BLaER1 treated with 17β-estradiol and CSF1 and Interleukin-3, amounts not matched to agents 10 nM and 100 nM (cell line): ENCODE measurements around the gene CAMK1.

ENCODE experiments used
- H3K27ac ChIP-seq, 11 experiments: shearing (Covaris generic); formaldehyde crosslinking; 2 replicates each; pipeline ENCODE4 v1.8.1; 2022
- H3K27me3 ChIP-seq, 11 experiments: shearing (Covaris generic); formaldehyde crosslinking; 2 replicates each; pipeline ENCODE4 v1.8.1; 2022
- H3K36me3 ChIP-seq, 11 experiments: shearing (Covaris generic); formaldehyde crosslinking; 2 replicates each; pipeline ENCODE4 v1.8.1; 2022
- H3K4me1 ChIP-seq, 10 experiments: shearing (Covaris generic); formaldehyde crosslinking; 2 replicates each; pipeline ENCODE4 v1.8.1; 2022
- H3K4me2 ChIP-seq, 11 experiments: shearing (Covaris generic); formaldehyde crosslinking; 2 replicates each; pipeline ENCODE4 v1.8.1; 2022
- H3K4me3 ChIP-seq, 10 experiments: shearing (Covaris generic); formaldehyde crosslinking; 2 replicates each; pipeline ENCODE4 v1.8.1; 2022
- H3K9ac ChIP-seq, 11 experiments: shearing (Covaris generic); formaldehyde crosslinking; 2 replicates each; pipeline ENCODE4 v1.8.1; 2022
- H3K9me3 ChIP-seq, 11 experiments: shearing (Covaris generic); formaldehyde crosslinking; replicated peaks in 1 of 11; 2 replicates each; pipeline ENCODE4 v1.8.1; 2022
- H4K20me1 ChIP-seq, 11 experiments: shearing (Covaris generic); formaldehyde crosslinking; 2 replicates each; pipeline ENCODE4 v1.8.1; 2022
- Cebpa-rat ChIP-seq, 11 experiments: shearing (Covaris generic); IDR thresholded peaks; 2 replicates each; pipeline ENCODE4 v1.8.1; 2022

Gene CAMK1

DNA sequence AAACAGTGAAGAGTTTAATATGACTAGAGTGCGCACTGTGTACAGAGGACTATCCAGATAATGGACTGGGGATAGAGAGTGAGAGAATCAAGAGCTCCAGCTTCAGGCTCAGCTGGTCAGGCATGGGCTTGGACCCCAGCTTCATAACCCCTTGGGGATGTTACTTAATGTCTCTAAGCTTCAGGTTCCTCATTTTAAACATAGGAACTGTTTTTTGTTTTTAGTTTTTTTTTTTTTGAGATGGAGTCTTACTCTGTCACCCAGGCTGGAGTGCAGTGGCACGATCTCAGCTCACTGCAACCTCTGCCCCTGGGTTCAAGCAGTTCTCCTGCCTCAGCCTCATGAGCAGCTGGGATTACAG lies 48.1 kb downstream of the CAMK1 start:
- peak overlapping the region in 7 of 11 experiments; percentile 0 to 40 (median 30); a peak in 6 of 22 replicates for H3K9ac ChIP-seq
- no peak for TF ChIP-seq Cebpa-rat (IDR thresholded peaks at IDR 0.05)

DNA sequence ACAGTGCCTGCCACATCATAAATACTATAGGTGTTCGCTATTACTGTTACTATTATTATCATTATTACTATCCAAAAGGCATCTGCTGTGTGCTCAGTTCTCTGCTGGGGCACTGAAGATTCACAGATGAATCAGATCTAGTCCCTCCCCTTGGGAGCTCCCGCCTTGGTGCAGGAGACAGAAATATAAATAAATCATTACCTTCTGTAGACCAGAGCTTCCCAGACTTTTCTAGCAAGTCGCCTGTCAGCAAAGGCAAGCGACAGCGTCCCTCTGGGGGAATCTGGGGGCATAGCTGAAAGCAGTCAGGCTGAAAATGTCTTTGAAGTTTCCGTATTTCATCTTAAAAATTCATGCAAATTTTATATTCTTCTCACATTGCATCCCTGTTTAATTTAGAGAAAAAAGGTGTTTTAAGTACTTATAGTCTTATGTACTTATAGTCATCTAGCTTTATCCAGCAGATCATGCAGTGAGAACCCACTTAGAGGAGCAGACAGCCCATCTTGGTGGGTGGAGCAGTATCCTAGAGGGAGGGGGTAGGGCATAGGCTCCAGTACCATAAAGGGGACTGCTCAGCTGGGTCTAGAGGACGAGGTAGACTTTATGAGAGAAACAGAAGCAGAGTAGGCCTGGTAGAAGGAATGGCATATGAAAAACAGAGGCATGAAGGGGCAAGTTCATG lies 48.6 kb downstream of the CAMK1 start:
- Histone ChIP-seq H3K4me3 (no peak overlapping the region), H3K27ac (peak overlapping the region in 9 of 11 experiments; percentile 9 to 61 (median 42); a peak in 15 of 22 replicates), H3K27me3 (no peaks in the 10 kb centered on the region; a peak in 1 of 22 replicates), H4K20me1 (no peaks in the 10 kb centered on the region), H3K4me1 (peaks cover 20 to 33% (median 27%) of the 10 kb centered on the region in 10 experiments), H3K9ac (peak overlapping the region in 9 of 11 experiments; percentile 0 to 40 (median 29); a peak in 8 of 22 replicates), H3K4me2 (peak overlapping the region; percentile 54 to 75 (median 67)), H3K36me3 (no peaks in the 10 kb centered on the region), H3K9me3 (no peaks in the 10 kb centered on the region)
- no peak for TF ChIP-seq Cebpa-rat (IDR thresholded peaks at IDR 0.05)

More for the DNA sequence above, 48.1 kb downstream of the CAMK1 start:
- H4K20me1 ChIP-seq: no peaks in the 10 kb centered on the region
- H3K27ac ChIP-seq: peak overlapping the region in 9 of 11 experiments; percentile 9 to 61 (median 42); a peak in 15 of 22 replicates
- peaks cover 25 to 34% (median 32%) of the 10 kb centered on the region in 10 experiments for H3K4me1 ChIP-seq
- no peaks in the 10 kb centered on the region for H3K27me3 ChIP-seq
- no peaks in the 10 kb centered on the region for H3K36me3 ChIP-seq
- no peak overlapping the region for H3K4me3 ChIP-seq
- peak overlapping the region; percentile 54 to 75 (median 67) for H3K4me2 ChIP-seq
- no peaks in the 10 kb centered on the region for H3K9me3 ChIP-seq

DNA sequence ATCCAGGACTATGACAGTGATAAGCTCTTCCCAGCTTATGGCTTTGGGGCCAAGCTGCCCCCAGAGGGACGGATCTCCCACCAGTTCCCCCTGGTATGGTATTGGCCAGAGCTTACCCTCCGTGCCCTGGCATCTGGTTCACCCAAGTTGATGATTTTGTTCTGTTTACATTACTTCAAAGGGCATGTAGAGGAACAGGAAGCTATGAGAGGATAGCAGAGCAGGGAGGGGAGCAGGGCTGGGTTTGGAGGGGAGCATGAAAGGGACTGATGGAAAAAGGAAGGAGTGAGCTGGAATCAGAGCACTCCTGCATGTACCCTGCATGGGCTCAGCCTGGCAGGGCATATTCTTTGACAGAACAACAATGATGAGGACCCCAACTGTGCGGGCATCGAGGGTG lies 51.6 kb downstream of the CAMK1 start:
- Histone ChIP-seq H3K27ac (no peak overlapping the region), H3K9ac (no peak overlapping the region), H3K36me3 (no peaks in the 10 kb centered on the region), H4K20me1 (no peaks in the 10 kb centered on the region), H3K4me1 (peaks cover 19 to 48% (median 29%) of the 10 kb centered on the region in 10 experiments), H3K9me3 (no peaks in the 10 kb centered on the region), H3K4me2 (0 out of 22 replicates have a peak overlapping the region, but pooled peaks of 3 of the 11 experiments have one; percentile 1 to 17 (median 9)), H3K27me3 (peaks cover 0 to 8% (median 0%) of the 10 kb centered on the region in 11 experiments; a peak in 3 of 22 replicates), H3K4me3 (no peak overlapping the region)
- no peak for TF ChIP-seq Cebpa-rat (IDR thresholded peaks at IDR 0.05)

DNA sequence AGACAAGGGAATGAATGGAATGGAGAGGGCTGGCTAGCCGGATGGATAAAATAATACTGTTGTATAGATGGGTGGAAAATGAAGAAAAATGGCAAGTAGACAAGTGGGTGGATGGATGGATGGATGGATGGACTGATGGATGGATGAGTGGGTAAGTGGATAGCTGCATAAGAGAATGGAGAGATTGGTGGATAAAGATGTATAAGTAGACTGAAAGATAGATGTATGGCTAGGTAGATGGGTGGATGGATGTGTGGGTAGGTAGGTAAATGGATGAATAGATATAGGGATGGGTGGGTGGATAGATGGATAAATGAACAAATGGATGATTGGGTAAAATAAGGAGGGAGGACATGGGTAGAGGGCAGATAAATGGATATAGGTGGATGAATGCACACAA lies 52.2 kb downstream of the CAMK1 start:
- H4K20me1 ChIP-seq: no peaks in the 10 kb centered on the region
- peaks cover 0 to 8% (median 0%) of the 10 kb centered on the region in 11 experiments; a peak in 3 of 22 replicates for H3K27me3 ChIP-seq
- H3K9me3 ChIP-seq: no peaks in the 10 kb centered on the region
- H3K4me3 ChIP-seq: no peak overlapping the region
- no peaks in the 10 kb centered on the region for H3K36me3 ChIP-seq
- no peak overlapping the region for H3K9ac ChIP-seq
- H3K4me2 ChIP-seq: 0 out of 22 replicates have a peak overlapping the region, but pooled peaks of 1 of the 11 experiments have one; percentile 1
- no peak overlapping the region for H3K27ac ChIP-seq
- H3K4me1 ChIP-seq: peaks cover 19 to 48% (median 27%) of the 10 kb centered on the region in 10 experiments
- TF ChIP-seq Cebpa-rat (IDR thresholded peaks at IDR 0.05): no peak

DNA sequence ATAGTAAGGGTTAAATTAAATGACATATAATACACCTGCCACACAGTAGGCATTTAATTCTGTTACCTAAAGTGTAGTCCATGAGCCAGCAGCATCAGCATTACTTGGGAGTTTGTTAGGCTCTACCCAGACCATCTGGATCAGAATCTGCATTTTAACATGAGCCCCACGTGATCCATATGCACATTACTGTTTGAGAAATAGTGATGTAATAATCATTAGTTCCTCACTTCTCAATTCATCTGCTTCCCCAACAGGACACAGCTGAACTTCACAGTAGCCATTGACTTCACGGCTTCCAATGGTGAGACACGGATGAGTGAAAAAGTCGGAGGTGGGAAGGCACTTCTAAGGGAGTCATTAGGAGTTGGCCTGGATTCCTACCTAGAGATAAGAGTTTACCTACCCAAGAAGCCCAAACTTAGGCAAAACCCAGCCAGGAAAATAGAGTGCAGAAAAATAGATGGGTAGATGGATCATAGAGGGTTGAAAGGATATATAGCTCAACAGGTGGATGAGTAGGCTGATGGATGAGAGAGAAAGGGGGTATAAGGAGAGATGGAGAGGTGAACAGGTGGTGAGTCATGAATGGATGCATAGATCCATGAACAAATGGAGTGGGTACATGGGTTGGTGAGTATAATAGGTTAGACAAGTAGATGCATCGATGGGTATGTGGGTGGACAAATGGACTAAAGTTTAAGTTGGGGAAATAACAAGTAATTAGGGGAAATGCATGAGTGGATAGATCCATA lies 52.8 kb downstream of the CAMK1 start:
- H3K27me3 ChIP-seq: peaks cover 0 to 8% (median 0%) of the 10 kb centered on the region in 11 experiments; a peak in 3 of 22 replicates
- H3K4me2 ChIP-seq: peak overlapping the region in 2 of 11 experiments; percentile 5 to 79; a peak in 2 of 22 replicates
- H3K4me1 ChIP-seq: peaks cover 15 to 43% (median 25%) of the 10 kb centered on the region in 10 experiments
- no peaks in the 10 kb centered on the region for H3K9me3 ChIP-seq
- no peak overlapping the region for H3K4me3 ChIP-seq
- no peak for TF ChIP-seq Cebpa-rat (IDR thresholded peaks at IDR 0.05)
- no peaks in the 10 kb centered on the region for H3K36me3 ChIP-seq
- no peak overlapping the region for H3K9ac ChIP-seq
- H4K20me1 ChIP-seq: no peaks in the 10 kb centered on the region
- H3K27ac ChIP-seq: no peak overlapping the region

DNA sequence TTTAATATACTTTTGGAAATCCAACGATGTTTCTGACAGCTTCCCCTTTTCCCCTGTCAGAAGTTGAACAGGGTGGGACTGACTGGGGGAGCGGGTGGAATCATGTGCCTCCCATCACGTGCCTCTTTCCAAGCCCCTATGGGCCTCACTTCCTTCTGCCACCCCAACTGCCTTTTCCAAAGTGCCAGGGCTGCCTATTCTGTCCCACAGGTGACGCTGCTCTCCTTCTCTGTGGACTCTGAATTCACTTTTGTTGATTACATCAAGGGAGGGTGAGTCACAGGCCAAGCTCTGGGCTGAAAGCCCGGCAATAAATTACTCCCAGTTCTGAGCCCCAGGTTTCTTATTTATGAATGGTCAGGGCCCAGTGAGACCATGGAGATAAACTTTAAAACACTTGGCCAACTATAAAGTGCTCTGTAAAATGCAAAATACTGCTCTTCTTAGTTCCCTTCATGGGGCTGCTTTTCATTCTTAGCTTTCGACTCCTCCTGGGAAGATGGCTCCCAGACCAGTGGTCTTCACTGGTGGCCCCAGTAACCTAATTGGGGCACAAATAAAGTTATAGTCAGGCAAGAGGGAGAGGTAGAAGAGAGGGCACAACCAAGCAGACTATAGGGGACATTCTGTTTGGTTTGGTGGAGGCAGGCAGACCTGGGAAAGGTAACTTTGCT lies 53.8 kb downstream of the CAMK1 start:
- H3K27me3 ChIP-seq: peaks cover 0 to 8% (median 0%) of the 10 kb centered on the region in 11 experiments; a peak in 3 of 22 replicates
- peaks cover 4 to 33% (median 14%) of the 10 kb centered on the region in 10 experiments for H3K4me1 ChIP-seq
- H4K20me1 ChIP-seq: no peaks in the 10 kb centered on the region
- H3K4me3 ChIP-seq: no peak overlapping the region
- H3K9me3 ChIP-seq: no peaks in the 10 kb centered on the region
- TF ChIP-seq Cebpa-rat (IDR thresholded peaks at IDR 0.05): no peak
- peak overlapping the region in 2 of 11 experiments; percentile 11 to 34; a peak in 2 of 22 replicates for H3K27ac ChIP-seq
- H3K9ac ChIP-seq: no peak overlapping the region
- peak overlapping the region in 6 of 11 experiments; percentile 5 to 79 (median 38); a peak in 8 of 22 replicates for H3K4me2 ChIP-seq
- H3K36me3 ChIP-seq: no peaks in the 10 kb centered on the region

DNA sequence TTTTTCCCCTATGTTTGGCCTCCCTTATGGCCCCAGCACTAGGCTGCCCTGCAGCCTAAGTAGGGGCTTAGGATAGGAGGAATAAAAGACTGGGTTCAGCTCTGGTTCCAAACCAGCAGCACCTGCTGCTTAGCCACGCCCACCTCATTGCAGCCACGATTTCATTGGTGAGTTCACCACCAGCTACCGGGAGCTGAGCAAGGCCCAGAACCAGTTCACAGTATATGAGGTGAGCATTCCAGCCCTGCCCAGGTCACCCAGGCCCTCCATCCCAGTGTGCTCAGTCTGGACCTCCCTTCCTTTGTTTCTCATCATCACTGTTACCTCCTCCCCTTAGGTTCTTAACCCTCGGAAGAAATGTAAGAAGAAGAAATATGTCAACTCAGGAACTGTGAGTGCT lies 54.6 kb downstream of the CAMK1 start:
- Histone ChIP-seq H3K4me3 (no peak overlapping the region), H3K4me1 (peaks cover 0 to 26% (median 6%) of the 10 kb centered on the region in 10 experiments; a peak in 16 of 20 replicates), H3K9ac (no peak overlapping the region; a peak in 1 of 22 replicates), H3K4me2 (peak overlapping the region in 6 of 11 experiments; percentile 5 to 79 (median 38); a peak in 10 of 22 replicates), H3K9me3 (no peaks in the 10 kb centered on the region), H3K36me3 (no peaks in the 10 kb centered on the region), H3K27ac (peak overlapping the region in 1 of 11 experiments; percentile 34; a peak in 1 of 22 replicates), H4K20me1 (no peaks in the 10 kb centered on the region), H3K27me3 (peaks cover 0 to 8% (median 0%) of the 10 kb centered on the region in 11 experiments; a peak in 3 of 22 replicates)
- TF ChIP-seq Cebpa-rat (IDR thresholded peaks at IDR 0.05): no peak

DNA sequence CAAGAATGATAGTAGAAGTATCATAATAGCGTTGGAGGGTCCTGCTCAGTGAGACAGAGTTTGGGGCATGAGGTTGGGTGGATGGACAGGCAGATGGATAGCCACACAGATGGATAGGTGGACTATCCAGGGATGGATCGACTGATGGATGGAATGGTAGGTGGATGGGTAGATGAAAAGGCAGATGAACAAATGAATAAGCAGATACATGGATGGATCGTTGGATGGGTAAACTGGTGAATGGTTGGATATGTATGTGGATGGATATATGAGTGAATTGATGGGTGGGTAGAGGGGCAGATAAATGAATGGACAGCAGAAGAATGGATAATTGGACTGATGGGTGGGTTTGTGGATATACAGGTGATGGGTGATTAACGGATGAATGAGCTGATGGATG lies 56.6 kb downstream of the CAMK1 start:
- Histone ChIP-seq H3K36me3 (no peaks in the 10 kb centered on the region), H4K20me1 (no peaks in the 10 kb centered on the region), H3K27me3 (peaks cover 0 to 8% (median 0%) of the 10 kb centered on the region in 11 experiments; a peak in 3 of 22 replicates), H3K4me2 (no peak overlapping the region), H3K27ac (no peak overlapping the region), H3K4me3 (no peak overlapping the region), H3K4me1 (peaks cover 0 to 26% (median 4%) of the 10 kb centered on the region in 10 experiments; a peak in 11 of 20 replicates), H3K9ac (no peak overlapping the region), H3K9me3 (no peaks in the 10 kb centered on the region)
- no peak for TF ChIP-seq Cebpa-rat (IDR thresholded peaks at IDR 0.05)
